Right atrium auricular region (tissue), 2 donors: ENCODE results near the gene DEPP1. TPM values are rescaled to one million over a fixed set of nuclear protein-coding genes. Genes with fewer than 3 reads are reported as not detected.

Experiments
- DNase-seq: peaks from one replicate; pipeline ENCODE4 v3.0.0-alpha.2; 2019; ENCODE audit warnings: low spot score
- H3K27ac ChIP-seq, 2 donors: fragments of 200-600 bp; sonication (generic); 1 replicate in 1 of 2; 2 replicates in 1 of 2; pipeline ENCODE4 v1.5.1; 2016 to 2019
- H3K27me3 ChIP-seq, 2 donors: fragments of 200-600 bp; sonication (generic); one replicate each; pipeline versions ENCODE4 v1.5.1 to v1.6.0; 2017 to 2019
- H3K36me3 ChIP-seq: fragments of 200-600 bp; sonication (generic); one replicate; pipeline ENCODE4 v1.5.1; 2016
- H3K4me1 ChIP-seq, 2 donors: fragments of 200-600 bp; sonication (generic); one replicate each; pipeline versions ENCODE4 v1.5.1 to v1.6.0; 2017 to 2019
- H3K4me3 ChIP-seq, 2 donors: fragments of 200-600 bp; sonication (generic); 1 replicate in 1 of 2; 2 replicates in 1 of 2; pipeline ENCODE4 v1.5.1; 2017 to 2019; ENCODE audit warnings: mild to moderate bottlenecking in 1 of 2, moderate library complexity in 1 of 2
- H3K9me3 ChIP-seq, 2 donors: fragments of 200-600 bp; sonication (generic); one replicate each; pipeline ENCODE4 v1.5.1; 2019
- total RNA-seq, 2 donors: library from RNA; depleted of rRNA; stranded (reverse); fragments of >200 nt; gene quantifications; one replicate each; pipeline ENCODE4 v1.1.0, GENCODE V29; 2016
- TF ChIP-seq, protein P1 (sequence below), 2 donors: fragments of 200-600 bp; sonication (generic); IDR thresholded peaks; one replicate each; pipeline ENCODE4 v1.5.1; 2019; ENCODE audit warnings: antibody characterized with exemption in 2 of 2

The DEPP1 gene
- total RNA-seq, 2 donors from 2014 or later = 68.8 to 143 TPM

DNA sequence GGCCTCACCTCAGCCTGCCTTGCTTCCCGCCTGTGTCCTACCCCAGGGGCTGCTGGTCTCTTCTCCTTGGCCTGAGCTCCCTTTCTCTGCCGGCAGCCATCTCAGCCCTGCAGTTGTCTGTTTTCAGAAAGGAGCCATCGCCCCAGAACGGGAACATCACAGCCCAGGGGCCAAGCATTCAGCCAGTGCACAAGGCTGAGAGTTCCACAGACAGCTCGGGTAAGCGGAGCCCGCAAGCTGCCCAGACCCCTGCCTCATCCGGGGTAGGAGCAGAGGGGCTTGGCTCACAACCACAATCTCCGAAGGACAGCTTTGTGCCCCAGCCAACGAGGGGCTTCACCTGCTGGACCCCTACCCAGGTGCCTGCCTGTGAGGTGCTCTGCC is 5.3 kb upstream of the DEPP1 start:
- Histone ChIP-seq H3K9me3 (no peaks in the 10 kb centered on the region), H3K4me1 (peaks cover 0 to 77% of the 10 kb centered on the region in 2 donors), H3K4me3 (no peak overlapping the region), H3K27me3 (no peaks in the 10 kb centered on the region), H3K27ac (peak overlapping the region; percentile 91 to 96), H3K36me3 (peaks cover 57% of the 10 kb centered on the region)
- TF ChIP-seq, protein P1, sequence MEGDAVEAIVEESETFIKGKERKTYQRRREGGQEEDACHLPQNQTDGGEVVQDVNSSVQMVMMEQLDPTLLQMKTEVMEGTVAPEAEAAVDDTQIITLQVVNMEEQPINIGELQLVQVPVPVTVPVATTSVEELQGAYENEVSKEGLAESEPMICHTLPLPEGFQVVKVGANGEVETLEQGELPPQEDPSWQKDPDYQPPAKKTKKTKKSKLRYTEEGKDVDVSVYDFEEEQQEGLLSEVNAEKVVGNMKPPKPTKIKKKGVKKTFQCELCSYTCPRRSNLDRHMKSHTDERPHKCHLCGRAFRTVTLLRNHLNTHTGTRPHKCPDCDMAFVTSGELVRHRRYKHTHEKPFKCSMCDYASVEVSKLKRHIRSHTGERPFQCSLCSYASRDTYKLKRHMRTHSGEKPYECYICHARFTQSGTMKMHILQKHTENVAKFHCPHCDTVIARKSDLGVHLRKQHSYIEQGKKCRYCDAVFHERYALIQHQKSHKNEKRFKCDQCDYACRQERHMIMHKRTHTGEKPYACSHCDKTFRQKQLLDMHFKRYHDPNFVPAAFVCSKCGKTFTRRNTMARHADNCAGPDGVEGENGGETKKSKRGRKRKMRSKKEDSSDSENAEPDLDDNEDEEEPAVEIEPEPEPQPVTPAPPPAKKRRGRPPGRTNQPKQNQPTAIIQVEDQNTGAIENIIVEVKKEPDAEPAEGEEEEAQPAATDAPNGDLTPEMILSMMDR (IDR thresholded peaks at IDR 0.05) = no peak
- peak; percentile 50 for DNase-seq

DNA sequence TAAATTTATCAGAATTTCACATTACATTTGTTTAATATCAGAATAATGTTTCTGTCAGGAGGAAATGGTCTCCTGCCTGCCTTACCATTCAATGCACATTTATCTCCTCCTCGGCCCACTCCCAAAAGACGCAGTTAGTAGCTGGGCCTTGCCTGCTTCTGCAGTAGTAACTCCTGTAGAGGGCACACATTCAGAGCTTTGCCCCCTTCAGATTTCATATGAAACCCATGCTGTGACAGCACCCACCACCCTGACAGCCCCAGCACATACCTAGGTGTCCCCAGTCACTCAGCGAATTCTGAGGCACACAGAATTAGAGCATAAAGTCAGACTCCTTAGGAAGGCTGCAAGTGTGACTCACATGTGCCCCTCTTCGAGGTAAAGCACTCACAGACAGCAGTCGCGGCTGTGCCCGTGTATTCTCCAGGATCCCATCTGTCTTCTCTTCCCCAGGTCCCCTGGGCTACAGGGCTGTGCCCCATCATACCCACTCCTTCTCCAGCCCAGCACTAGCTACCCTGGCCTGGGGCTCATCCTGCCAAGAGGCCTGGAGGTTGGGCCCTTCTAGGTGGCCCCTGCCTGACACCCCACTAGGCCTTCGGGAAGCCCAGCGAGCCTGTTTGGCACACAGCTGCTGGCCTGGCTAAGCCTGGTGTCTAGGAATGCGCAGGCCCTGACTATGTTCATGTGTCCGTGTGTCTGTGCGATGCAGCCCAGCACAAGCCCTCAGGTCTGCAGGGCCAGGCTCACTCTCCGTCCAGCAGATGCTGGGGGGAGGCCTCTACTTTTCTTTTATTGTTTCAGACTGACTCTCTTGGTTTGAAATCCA is 4.7 kb upstream of the DEPP1 start:
- no peaks in the 10 kb centered on the region for H3K9me3 ChIP-seq
- TF ChIP-seq, protein P1 (IDR thresholded peaks at IDR 0.05) = no peak
- H3K4me3 ChIP-seq = no peak overlapping the region
- H3K36me3 ChIP-seq = peaks cover 57% of the 10 kb centered on the region
- peaks cover 0 to 83% of the 10 kb centered on the region in 2 donors for H3K4me1 ChIP-seq
- DNase-seq = peak; percentile 58
- peak overlapping the region; percentile 91 to 96 for H3K27ac ChIP-seq
- H3K27me3 ChIP-seq = no peaks in the 10 kb centered on the region

DNA sequence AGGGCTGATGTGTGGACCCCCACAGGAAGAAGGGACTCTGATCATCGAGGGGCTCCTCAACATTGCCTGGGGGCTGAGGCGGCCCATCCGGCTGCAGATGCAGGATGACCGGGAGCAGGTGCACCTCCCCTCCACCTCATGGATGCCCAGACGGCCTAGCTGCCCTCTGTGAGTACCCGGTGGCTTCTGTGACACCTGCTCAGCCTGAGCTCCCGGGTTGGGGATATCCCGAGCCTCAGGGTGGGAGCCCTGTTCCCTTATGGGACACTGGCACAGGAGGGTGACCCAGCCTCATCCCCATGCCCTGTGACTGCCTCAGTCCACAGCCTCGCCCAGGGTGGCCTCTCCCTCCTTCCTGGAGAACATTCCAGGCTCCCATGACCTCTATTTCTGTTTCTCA is 3.9 kb upstream of the DEPP1 start:
- peak overlapping the region; percentile 91 to 96 for H3K27ac ChIP-seq
- no peaks in the 10 kb centered on the region for H3K27me3 ChIP-seq
- no peak overlapping the region for H3K4me3 ChIP-seq
- peaks cover 58% of the 10 kb centered on the region for H3K36me3 ChIP-seq
- H3K9me3 ChIP-seq = no peaks in the 10 kb centered on the region
- peaks cover 0 to 91% of the 10 kb centered on the region in 2 donors for H3K4me1 ChIP-seq
- TF ChIP-seq, protein P1 (IDR thresholded peaks at IDR 0.05) = no peak
- DNase-seq = no peak

DNA sequence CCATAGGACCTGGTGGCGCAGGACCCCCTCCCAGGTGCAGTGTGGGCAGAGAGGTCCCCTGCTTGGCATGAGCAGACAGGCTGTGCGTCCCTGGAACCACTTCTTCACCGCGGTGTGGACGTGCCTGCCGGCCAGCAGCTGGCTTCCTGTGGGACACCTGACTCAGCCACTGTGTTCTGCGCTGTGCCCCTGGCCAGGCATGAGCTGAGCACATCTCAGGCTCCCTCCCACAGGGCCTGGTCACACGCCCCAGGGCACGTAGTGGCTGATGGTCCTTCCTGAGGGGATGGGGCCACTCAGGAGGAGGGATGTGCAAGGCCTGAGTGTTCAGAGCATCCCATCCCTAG is 3.5 kb upstream of the DEPP1 start:
- Histone ChIP-seq H3K9me3 (no peaks in the 10 kb centered on the region), H3K36me3 (peaks cover 58% of the 10 kb centered on the region), H3K27me3 (no peaks in the 10 kb centered on the region), H3K27ac (peak overlapping the region; percentile 91 to 96), H3K4me1 (peaks cover 0 to 95% of the 10 kb centered on the region in 2 donors), H3K4me3 (no peak overlapping the region)
- TF ChIP-seq, protein P1 (IDR thresholded peaks at IDR 0.05) = no peak
- DNase-seq = no peak

DNA sequence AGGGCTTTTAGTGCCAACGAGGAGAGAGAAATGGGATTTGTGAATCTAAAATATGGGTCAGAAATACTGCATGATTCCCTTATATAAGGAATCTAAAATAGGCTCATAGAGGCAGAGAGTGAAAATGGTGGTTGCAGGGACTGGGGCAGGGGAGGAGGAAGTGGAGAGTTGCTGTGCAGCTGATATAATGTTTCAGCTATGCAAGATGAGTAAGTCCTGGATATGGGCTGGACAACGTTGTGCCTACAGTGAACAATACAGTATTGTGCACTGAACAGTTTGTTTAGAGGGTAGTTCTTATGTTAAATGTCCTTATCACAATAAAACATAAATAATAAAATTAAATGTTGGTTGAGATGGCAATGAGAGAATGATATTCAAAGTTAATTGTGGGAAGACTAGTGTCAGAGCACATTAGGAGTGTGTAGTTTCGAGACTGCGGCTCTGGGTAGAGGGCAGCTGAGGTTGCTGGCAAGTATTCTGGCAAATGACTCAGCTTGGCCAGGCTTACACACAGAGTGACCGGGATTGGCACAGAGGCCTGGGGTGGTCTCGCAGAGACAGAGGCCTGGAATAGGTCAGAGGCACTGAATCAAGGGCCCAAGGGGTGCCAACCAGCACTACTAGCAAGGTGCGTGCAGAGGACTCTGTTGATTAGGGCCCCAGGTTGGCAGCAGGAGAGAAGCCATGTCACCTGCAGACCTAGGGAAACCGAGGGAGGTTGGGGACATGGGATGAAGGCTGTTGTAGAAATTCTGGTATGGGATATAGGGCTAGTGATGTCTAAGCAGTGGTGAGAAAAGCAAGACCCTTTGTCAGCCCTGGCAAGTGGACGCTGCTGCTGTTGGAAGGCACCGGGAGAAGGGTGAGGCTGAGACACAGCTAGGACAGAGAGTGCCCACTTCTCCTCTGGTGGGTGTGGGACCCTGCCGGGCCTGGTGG is 2.8 kb upstream of the DEPP1 start:
- DNase-seq = no peak
- TF ChIP-seq, protein P1 (IDR thresholded peaks at IDR 0.05) = no peak
- peak overlapping the region; percentile 91 to 96 for H3K27ac ChIP-seq
- H3K9me3 ChIP-seq = no peaks in the 10 kb centered on the region
- H3K27me3 ChIP-seq = no peaks in the 10 kb centered on the region
- H3K4me3 ChIP-seq = no peak overlapping the region
- peaks cover 0 to 100% of the 10 kb centered on the region in 2 donors for H3K4me1 ChIP-seq
- peaks cover 58% of the 10 kb centered on the region for H3K36me3 ChIP-seq
